Prostate gland (tissue), 2 donors: ENCODE results near the gene TMF1. TPM values are rescaled to one million over a fixed set of nuclear protein-coding genes. Genes with fewer than 3 reads are reported as not detected.

Source experiments
- DNase-seq: peaks from one replicate; pipeline ENCODE4 v3.0.0-alpha.2; 2019; ENCODE audit warnings: low spot score
- H3K27ac ChIP-seq, 2 donors: fragments of 200-600 bp; sonication (generic); 2 replicates each; pipeline ENCODE4 v1.5.1; 2017 to 2019
- H3K27me3 ChIP-seq: fragments of 200-600 bp; sonication (generic); replicated peaks from 2 replicates; pipeline ENCODE4 v1.5.1; 2019; ENCODE audit not compliant: insufficient read depth
- H3K36me3 ChIP-seq, 2 donors: fragments of 200-600 bp; sonication (generic); 1 replicate in 1 of 2; 2 replicates in 1 of 2; pipeline versions ENCODE4 v1.5.1 to v1.8.1; 2017 to 2019
- H3K4me1 ChIP-seq: fragments of 200-600 bp; sonication (generic); replicated peaks from 2 replicates; pipeline ENCODE4 v1.5.1; 2019
- H3K4me3 ChIP-seq, 2 donors: fragments of 200-600 bp; sonication (generic); 2 replicates each; pipeline ENCODE4 v1.5.1; 2017 to 2019
- H3K9me3 ChIP-seq: fragments of 200-600 bp; sonication (generic); 2 replicates; pipeline ENCODE4 v1.5.1; 2017
- CTCF ChIP-seq, 4 experiments: fragments of 200-600 bp in 2 of 4; fragments of 450-650 bp in 2 of 4; sonication (generic) in 2 of 4; IDR thresholded peaks; 1 replicate in 3 of 4; 2 replicates in 1 of 4; pipeline ENCODE4 v1.5.1; 2016 to 2019; ENCODE audit warnings: antibody characterized with exemption in 4 of 4, mild to moderate bottlenecking in 2 of 4, moderate library complexity in 2 of 4
- POLR2A ChIP-seq: fragments of 450-650 bp; IDR thresholded peaks from one replicate; pipeline ENCODE4 v1.6.1; 2016; ENCODE audit warnings: antibody characterized with exemption, mild to moderate bottlenecking
- POLR2AphosphoS5 ChIP-seq: sonication (generic); formaldehyde crosslinking; IDR thresholded peaks from one replicate; pipeline ENCODE4 v1.6.1; 2017; ENCODE audit warnings: antibody characterized with exemption
- WGBS: methylation state at CpG from one replicate; pipeline ENCODE4 v1.1.5; 2018; 5-methylcytosine and 5-hydroxymethylcytosine counted together
- intact Hi-C: fragments of 100-400 bp; cut with DNase I; formaldehyde crosslinking; loops from one replicate; pipeline ENCODE4 v1.14.2; 2022
- total RNA-seq, 2 donors: library from RNA; depleted of rRNA; stranded (reverse); fragments of >200 nt; gene quantifications; one replicate each; pipeline ENCODE4 v1.1.0, GENCODE V29; 2016

TMF1 gene
- total RNA-seq, 2 donors from 2014 or later: 24.9 to 29.1 TPM

- no peaks in the 10 kb centered on the region for H3K27me3 ChIP-seq
- TF ChIP-seq POLR2AphosphoS5 (no peak), POLR2A (no peak), CTCF (IDR thresholded peaks at IDR 0.05) (no peak)
- no peak overlapping the region for H3K27ac ChIP-seq
- 82% methylated on average over 5 of the region's 5 CpGs for WGBS
- H3K4me3 ChIP-seq: no peak overlapping the region
- intact Hi-C loops: no loop called here
- H3K36me3 ChIP-seq: no peaks in the 10 kb centered on the region
- DNase-seq: no peak
- H3K4me1 ChIP-seq: peaks cover 4% of the 10 kb centered on the region
- H3K9me3 ChIP-seq: no peaks in the 10 kb centered on the region
Observed at GRCh38 chr3:69081583-69082262, 29.6 kb upstream of the TMF1 start.

GRCh38 chr3:69080233-69080920, 28.2 kb upstream of the TMF1 start, which contains the start of gene UBA3:
TSS of gene UBA3 (minus strand) at chr3:69080365. CDS start at chr3:69080353, 12 bp downstream.
- intact Hi-C loops: no loop called here
- Histone ChIP-seq H3K9me3 (no peaks in the 10 kb centered on the region), H3K4me3 (peak within 1 kb of the TSS; percentile 93 to 96), H3K27me3 (no peaks in the 10 kb centered on the region), H3K27ac (peak within 1 kb of the TSS; percentile 78 to 83), H3K4me1 (peaks cover 4% of the 10 kb centered on the region), H3K36me3 (no peaks in the 10 kb centered on the region)
- no peak for TF ChIP-seq CTCF (IDR thresholded peaks at IDR 0.05)
- peak; percentile 85 for TF ChIP-seq POLR2AphosphoS5
- peak; percentile 70 for TF ChIP-seq POLR2A
- 3% methylated on average over 36 of the region's 37 CpGs for whole genome bisulfite sequencing
- peak; percentile 90 for DNase-seq

- Histone ChIP-seq H3K4me3 (peak overlapping the region; percentile 93 to 96), H3K27ac (peak overlapping the region; percentile 78 to 83), H3K4me1 (peaks cover 4% of the 10 kb centered on the region), H3K36me3 (no peaks in the 10 kb centered on the region), H3K27me3 (no peaks in the 10 kb centered on the region), H3K9me3 (no peaks in the 10 kb centered on the region)
- DNase-seq: no peak
- WGBS: 2% methylated on average over 29 of the region's 29 CpGs
- TF ChIP-seq POLR2AphosphoS5 (no peak), CTCF (IDR thresholded peaks at IDR 0.05) (no peak), POLR2A (no peak)
- intact Hi-C loops: no loop called here
Observed at GRCh38 chr3:69079269-69080159, 27.4 kb upstream of the TMF1 start.

GRCh38 chr3:69072928-69073327, 20.8 kb upstream of the TMF1 start:
- Histone ChIP-seq H3K9me3 (no peaks in the 10 kb centered on the region), H3K27ac (no peak overlapping the region), H3K36me3 (no peaks in the 10 kb centered on the region), H3K4me1 (no peaks in the 10 kb centered on the region), H3K4me3 (no peak overlapping the region), H3K27me3 (no peaks in the 10 kb centered on the region)
- TF ChIP-seq POLR2A (no peak), POLR2AphosphoS5 (no peak), CTCF (IDR thresholded peaks at IDR 0.05) (no peak)
- no peak for DNase-seq
- intact Hi-C loops: no loop called here
- 98% methylated on average over 3 of the region's 3 CpGs for WGBS
